ENCODE results near the gene MTOR. TPM values are rescaled to one million over a fixed set of nuclear protein-coding genes. Genes with fewer than 3 reads are reported as not detected.

Gene MTOR
- polyA plus RNA-seq, 3 donors, result 8.7 to 16.9 (median 12.6) TPM

DNA sequence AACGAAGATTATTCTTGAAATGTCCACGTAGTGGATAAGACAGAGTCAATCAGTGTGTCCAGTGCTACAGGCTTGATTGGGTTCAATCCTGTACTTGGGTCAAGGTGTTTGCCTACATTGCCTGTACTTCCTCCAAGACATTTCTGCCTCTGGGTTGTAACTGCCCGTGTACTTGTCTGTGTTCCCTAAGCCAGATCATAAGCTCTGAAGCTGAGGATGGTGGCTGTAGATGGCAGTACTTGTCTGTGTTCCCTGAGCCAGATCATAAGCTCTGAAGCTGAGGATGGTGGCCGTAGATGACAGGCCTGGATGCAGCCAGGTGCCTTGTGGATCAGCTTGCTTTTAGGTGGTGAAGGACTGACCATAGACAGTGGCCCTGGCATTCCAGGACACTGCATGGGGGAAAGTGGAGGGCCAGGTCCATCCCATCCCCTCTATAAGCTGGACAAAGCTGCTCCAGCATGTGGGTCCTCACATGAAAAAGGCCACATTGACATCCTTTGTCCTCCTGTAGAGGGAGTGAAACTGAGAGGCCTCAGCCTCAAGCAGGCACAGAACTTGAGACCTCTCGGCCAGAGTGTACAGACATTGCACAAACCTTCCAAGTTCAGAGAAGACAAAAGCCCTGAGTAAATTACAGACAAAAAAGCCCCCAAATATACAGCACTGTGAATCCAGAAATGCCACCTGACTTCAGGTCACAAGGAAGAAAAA is 200.5 kb downstream of the MTOR start:
- 66 to 77% (median 72%) methylated on average over 5 of the region's 5 CpGs for WGBS, 3 donors
- no peak overlapping the region for H3K27ac ChIP-seq (ENCODE audit: low read depth, low read length)

DNA sequence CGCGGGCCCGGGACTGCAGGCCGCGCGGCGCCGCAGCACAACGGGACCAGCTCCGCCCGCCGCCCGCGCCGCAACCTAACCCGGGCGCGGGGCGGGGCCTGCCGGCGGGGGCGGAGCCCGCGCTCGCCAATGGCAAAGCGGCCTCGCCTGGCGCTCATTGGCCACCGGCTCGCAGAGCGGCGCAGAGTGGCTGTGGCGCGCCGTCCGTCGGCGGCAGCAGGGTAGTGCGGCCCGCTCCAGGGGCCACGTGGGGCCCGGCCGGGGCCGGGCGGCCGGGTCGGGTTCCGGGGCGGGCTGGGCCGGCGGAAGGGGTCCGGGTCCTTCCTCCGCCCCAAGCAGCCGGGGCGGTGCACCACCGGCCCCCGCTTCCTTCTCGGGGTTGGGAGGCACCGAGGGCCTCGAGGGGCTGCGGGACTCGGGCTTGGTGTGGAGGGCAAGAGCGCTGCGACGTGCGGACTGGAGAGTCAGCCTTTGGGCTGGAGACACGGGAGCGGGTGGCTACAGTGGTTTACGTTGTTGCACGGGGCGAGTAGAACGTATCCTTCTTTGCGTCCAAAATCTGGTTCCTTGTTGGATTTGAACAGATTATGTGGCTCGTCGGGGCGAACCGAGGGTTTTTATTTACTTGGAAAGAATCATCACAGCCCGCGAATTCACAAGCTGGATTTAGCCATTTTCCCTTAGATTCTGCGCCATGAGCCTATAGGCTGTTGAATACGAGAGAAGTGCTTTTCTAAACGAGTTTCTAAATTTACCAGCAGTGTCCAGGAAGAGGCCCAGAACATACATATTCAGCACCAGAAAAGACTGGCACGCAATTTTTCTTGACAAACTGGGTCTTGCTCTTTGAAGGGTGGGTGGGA is 202.2 kb downstream of the MTOR start, which contains the start of gene SRM:
TSS of gene SRM (minus strand) at position 51 of the 863 bp plus-strand sequence. CDS start 75 bp downstream, outside the sequence.
- 0 to 1% (median 0%) methylated on average over 32 to 83 of the region's 83 CpGs for WGBS, 3 donors
- H3K27ac ChIP-seq (ENCODE audit: low read depth, low read length), result no peak within 1 kb of the TSS

- 0 to 2% (median 1%) methylated on average over 48 to 72 of the region's 72 CpGs for WGBS, 3 donors
These were observed 203.0 kb downstream of the MTOR start for GRCh38 chr1:11059155-11059967.

DNA sequence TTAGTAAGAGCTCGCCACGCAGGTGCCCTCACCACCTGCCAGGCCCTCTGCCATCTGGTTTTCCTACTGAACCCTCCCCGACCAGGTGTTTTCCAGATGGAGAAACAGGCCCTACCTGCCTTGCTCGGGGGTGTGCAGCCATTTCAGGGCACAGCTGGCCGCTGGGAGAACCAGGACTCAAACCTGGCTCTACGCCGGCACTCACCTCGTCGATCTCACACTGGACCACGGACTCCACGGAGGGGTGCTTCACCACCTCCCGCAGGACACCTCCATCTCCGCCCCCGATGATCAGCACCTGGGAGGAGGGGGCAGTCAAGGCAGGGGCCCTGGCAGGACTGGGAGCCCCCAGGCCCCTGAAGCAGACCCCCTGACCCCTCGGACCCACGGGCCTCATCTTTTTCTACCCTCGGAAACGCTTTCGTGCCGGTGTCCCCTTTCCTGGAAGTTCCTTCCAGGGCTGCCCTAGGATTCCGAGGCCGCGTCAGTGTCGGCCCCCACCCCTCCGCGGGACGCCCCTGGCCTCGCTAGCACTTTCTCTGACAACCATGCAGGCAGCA is 203.7 kb downstream of the MTOR start:
- WGBS, 3 donors, result 30 to 63% (median 52%) methylated on average over 27 to 28 of the region's 28 CpGs
- H3K27ac ChIP-seq (ENCODE audit: low read depth, low read length), result no peak overlapping the region

More at GRCh38 chr1:11059155-11059967, 203.0 kb downstream of the MTOR start:
- H3K27ac ChIP-seq (ENCODE audit: low read depth, low read length), result no peak overlapping the region

DNA sequence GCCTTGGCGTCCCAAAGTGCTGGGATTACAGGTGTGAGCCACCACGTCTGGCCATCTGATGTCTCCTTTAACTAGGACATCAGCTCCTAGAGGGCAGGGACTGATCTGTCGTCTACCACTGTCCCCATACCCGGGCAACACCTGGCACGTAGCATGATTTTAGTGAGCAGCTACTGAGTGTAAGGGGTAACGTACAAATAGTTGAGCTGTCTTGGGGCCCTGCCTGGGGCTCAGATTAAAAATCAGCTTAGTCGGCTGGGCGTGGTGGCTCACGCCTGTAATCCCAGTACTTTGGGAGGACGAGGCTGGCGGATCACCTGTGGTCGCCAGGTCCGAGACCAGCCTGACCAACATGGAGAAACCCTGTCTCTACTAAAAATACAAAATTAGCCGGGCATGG is 204.3 kb downstream of the MTOR start:
- 92 to 96% (median 96%) methylated on average over 14 of the region's 14 CpGs for WGBS, 3 donors
- no peak overlapping the region for H3K27ac ChIP-seq (ENCODE audit: low read depth, low read length)

GRCh38 chr1:11057477-11057876 is 204.9 kb downstream of the MTOR start:
- 78 to 95% (median 91%) methylated on average over 8 of the region's 8 CpGs for WGBS, 3 donors
- H3K27ac ChIP-seq (ENCODE audit: low read depth, low read length), result no peak overlapping the region

Other genes starting within 250 kb of the MTOR start
- 100 to 1,000 TPM in 2 of 3 donors, 10 to 100 TPM in 1; 54.7 to 152 (median 132) TPM for gene TARDBP, start 249.9 kb downstream of the MTOR start, polyA plus RNA-seq
- gene MASP2, start 215.3 kb downstream of the MTOR start, polyA plus RNA-seq, result under 1 TPM in 2 of 3 donors, not detected in 1; 0.02 to 0.04 TPM
- 100 to 1,000 TPM; 113 to 130 (median 120) TPM for gene SRM, start 202.5 kb downstream of the MTOR start, polyA plus RNA-seq
- gene EXOSC10, start 162.7 kb downstream of the MTOR start, polyA plus RNA-seq, result 10 to 100 TPM; 21.2 to 31.6 (median 25.1) TPM
- 1 to 10 TPM in 2 of 3 donors, under 1 TPM in 1; 0.45 to 1.7 (median 1.1) TPM for gene ANGPTL7, start 73.2 kb downstream of the MTOR start, polyA plus RNA-seq
- 10 to 100 TPM in 1 of 3 donors, 1 to 10 TPM in 2; 3.1 to 10.3 (median 7.2) TPM for gene UBIAD1, start 10.6 kb upstream of the MTOR start, polyA plus RNA-seq
- gene DISP3, start 216.6 kb upstream of the MTOR start, polyA plus RNA-seq, result under 1 TPM in 2 of 3 donors, not detected in 1; 0.01 to 0.12 TPM